HL-60/S4 (cell line): ENCODE measurements around the gene TMC8.
"Not testable (repeated sequence)": the region's sequence is repeated elsewhere in the genome, so short reads cannot be mapped to it uniquely, and the experiment has no call there.

ENCODE experiments used
- in situ Hi-C: fragments of 300-500 bp; cut with MboI; formaldehyde crosslinking; loops from 2 replicates; pipeline ENCODE4 v1.14.3; 2022; ENCODE audit warnings: low sequenced_read_pairs

TMC8 gene, protein sequence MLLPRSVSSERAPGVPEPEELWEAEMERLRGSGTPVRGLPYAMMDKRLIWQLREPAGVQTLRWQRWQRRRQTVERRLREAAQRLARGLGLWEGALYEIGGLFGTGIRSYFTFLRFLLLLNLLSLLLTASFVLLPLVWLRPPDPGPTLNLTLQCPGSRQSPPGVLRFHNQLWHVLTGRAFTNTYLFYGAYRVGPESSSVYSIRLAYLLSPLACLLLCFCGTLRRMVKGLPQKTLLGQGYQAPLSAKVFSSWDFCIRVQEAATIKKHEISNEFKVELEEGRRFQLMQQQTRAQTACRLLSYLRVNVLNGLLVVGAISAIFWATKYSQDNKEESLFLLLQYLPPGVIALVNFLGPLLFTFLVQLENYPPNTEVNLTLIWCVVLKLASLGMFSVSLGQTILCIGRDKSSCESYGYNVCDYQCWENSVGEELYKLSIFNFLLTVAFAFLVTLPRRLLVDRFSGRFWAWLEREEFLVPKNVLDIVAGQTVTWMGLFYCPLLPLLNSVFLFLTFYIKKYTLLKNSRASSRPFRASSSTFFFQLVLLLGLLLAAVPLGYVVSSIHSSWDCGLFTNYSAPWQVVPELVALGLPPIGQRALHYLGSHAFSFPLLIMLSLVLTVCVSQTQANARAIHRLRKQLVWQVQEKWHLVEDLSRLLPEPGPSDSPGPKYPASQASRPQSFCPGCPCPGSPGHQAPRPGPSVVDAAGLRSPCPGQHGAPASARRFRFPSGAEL

DNA sequence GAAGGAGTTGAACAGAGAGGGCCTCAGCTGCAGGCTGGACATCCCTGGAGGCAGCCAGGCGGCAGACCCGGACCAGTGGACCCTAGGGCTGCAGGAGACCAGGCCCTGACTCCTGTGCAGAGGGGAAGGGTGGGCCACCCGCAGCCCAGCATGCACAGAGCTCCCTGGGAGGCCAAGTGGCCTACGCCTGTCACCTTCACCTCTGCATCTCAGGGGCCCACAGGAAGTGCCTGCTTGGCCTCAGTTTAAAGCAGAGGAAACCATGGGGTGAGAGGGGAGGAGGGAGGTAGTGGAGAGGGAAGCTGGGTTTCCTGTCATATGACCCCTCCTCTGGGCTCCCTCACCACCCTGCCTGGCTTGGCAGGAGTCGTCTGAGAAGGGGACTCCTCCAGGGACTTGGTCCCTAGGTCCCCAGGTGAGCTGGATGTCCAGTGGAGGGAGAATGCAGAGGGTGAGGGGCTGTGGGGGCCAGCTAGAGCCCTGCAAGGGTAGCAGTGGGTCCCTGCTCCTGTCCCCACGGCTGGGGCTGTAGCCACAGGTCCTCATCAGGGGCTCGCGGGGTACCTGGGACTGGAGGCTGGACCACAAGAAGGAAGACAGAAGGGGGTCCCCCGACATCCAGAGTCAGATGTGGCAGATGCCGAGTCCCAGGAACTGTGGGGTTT is at the start of gene TMC8:
Gene TMC8, plus strand, starts transcription at position 335 of the 665 bp plus-strand sequence. CDS start 818 bp downstream, outside the sequence.
- in situ Hi-C loops, result no loop called here

DNA sequence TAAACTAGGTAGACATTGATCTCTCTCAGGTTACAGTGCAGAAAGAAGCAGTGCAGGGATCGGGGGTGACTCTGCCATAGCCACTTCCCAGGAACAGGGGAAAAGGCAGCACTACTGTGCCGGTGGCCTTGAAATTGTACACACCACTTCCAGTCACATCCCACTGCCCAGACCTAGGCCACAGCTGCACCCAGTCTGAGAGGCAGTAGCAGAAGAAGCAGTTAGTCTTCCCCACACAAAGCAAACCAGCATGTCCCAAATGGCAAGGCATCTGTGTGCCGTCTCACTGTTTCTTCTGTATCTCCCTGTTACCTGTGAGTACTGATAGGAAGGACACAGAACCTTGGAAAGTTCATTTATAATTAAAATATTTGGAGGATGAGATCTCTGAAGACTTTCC is 49.0 kb upstream of the TMC8 start:
- in situ Hi-C loops, result no loop called here

DNA sequence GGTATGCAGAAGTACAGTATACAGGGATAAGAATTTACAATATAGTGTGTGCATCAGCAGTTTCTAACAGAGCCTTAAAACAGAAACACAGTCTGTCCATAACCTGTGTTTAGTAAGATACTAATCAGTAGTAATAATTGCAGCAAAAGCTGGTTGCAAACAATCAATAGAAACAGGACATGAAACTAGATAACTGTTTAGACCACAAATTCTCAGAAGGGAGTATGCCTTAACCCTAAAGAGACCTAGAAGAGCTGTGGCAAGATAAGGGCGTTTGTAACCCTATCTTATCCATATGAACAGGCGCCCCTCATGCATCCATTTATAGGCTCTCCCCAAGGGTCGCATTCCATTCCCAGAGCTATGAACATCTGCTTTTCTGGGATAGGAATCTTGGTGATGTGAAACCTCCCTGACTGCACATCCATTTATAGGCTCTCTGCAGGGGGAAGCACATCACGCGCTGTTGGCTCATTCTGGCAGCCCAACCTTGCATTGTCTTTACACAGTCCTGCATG is 48.2 kb upstream of the TMC8 start:
- in situ Hi-C loops, result not testable (repeated sequence)

DNA sequence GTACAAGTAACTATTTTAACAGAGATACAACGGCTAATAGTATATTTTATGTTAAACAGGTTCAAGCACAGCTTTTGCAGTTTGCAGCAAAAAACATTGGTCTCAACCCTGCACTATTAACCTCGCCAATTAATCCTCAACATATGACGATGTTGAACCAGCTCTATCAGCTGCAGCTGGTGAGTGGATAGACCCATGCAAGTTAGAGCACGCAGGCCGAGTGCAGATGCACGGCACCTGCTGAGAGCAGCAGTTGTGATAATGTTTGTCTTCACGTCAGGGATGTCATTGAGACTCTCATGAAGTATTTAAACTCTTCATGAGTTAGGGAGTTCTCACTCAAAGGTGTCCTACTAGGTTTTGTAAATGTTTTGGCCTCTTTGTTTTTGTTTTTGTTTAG is 47.6 kb upstream of the TMC8 start:
- in situ Hi-C loops, result no loop called here

DNA sequence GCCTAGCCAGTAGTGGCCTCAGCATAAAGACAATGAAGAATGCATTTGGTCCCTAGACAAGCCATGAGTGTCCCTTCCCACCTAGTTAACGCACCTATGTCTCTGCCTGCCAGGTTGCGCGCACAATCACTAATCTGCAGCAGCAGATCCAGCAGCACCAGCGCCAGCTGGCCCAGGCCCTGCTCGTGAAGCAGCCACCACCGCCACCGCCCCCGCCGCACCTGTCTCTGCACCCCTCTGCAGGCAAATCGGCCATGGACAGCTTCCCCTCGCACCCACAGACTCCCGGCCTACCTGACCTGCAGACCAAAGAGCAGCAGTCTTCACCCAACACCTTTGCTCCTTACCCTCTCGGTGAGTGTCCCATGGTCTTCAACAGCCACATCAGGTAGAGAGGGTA is 43.8 kb upstream of the TMC8 start:
- in situ Hi-C loops, result no loop called here

DNA sequence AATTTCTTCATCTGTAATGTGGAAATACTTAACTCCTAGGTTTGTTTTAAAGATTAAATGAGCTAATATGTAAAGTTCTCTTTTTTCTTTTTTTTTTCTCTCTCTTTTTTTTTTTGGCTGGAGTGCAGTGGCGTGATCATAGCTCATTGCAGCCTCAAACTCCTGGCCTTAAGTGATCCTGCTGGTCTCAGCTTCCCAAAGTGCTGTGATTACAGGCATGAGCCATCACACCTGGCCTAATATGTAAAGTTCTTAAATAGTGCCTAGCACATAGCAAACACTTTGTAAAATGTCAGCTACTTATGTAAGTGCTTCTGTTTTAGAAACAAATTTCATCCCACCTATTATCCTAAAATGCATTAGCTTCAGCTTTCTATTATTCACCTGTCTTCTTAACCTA is 42.0 kb upstream of the TMC8 start:
- in situ Hi-C loops, result no loop called here

DNA sequence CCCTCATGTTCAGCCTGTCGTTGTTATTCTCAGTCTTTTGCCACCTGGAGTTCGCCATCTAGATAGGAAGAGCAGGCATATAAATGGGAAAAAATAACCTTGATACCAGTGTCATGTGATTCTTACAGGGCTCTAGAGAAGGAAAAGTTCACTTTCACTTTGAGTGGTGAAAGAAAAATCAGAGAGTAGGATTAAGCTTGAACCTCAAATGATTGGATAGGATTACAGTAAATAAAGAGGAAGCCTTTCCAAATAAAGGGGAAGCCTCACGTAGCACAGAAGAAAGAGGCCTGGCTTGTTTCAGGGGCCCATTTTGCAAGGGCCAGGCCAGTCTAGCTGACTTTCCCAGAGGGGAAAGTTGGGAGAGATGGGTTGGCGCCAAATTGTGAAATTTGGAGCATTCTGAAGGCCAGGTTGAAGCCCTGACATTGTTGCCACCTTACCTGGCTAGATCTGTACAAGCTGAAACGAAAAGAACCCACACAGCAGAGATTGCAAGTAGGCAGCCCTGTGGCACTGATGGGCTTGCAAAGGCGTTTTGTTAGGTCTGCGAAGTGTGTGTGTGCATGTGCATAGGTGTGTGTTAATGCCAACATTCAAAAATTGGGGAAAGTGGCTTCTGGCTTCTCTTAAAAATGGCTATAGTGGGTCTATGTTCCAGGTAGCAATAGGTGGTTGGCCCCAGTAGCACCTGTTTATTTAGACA is 40.8 kb upstream of the TMC8 start:
- in situ Hi-C loops, result no loop called here

DNA sequence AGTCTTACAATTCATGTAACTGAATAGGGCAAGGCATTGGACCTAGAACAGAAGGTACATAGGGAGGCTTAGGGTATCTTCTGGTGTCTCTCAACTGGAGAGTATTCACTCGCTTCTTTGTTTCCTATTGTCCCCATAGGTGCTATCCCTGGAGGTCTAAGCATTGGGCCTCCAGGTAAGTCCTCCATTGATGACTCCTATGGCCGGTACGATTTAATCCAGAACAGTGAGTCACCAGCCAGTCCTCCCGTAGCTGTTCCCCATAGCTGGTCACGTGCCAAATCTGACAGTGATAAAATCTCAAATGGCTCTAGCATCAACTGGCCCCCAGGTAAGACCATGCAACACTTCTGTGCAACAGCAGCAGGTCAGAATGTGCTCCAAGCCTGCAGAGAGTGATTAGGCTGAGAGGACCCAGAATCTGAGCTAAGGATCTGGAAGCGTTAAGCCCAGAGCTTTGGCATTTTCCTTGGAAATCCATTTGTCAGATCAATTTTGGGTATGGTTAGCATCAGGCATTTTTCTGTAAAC is 37.7 kb upstream of the TMC8 start:
- in situ Hi-C loops, result no loop called here

DNA sequence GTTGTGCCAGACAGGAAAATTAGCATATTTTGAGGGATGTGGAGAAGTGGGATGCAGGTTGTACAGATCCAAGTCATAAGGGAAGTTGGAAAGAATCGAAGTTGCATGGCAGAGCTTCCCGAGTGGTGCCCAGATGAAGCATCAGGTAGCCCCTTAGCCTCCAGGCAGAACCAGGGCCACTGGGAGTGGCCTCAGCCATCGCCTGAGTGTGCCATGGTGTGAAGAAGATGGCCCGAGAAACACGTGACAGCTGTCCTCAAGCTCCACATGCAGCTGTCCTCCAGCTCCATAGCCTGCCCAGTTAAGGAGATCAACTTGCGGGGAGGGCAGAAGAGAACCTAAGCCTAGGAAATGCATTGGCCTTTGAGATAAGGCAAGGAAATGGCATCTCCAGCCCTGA is 35.5 kb upstream of the TMC8 start:
- in situ Hi-C loops, result no loop called here

DNA sequence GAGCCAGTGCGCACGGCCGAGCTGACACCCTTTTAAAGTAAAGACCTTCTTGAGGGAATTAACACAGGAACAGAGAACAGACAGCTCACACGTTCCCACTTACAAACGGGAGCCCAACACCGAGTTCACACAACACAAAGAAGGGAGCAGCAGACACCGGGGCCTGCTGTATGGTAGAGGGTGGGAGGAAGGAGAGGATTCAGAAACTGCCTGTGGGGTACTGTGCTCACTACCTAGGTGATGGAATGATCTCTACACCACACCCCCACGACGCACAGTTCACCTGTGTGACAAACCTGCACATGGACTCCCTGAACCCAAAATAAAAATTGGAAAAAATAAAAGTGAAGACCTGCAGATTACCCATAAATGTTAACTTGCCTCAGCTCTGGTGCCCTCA is 34.5 kb upstream of the TMC8 start:
- in situ Hi-C loops, result no loop called here

DNA sequence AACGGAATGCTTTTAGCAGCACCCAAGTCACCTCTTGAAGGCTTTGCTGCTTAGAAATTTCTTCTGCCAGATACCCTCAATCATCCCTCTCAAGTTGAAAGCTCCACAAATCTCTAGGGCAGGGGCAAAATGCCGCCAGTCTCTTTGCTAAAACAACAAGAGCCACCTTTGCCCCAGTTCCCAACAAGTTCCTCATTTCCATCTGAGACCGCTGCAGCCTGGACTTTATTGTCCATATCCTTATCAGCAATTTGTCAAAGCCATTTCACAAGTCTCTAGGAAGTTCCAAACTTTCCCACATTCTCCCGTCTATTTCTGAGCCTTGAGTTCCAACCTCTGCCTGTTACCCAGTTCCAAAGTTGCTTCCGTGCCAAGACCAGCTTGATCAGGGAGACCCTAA is 29.5 kb upstream of the TMC8 start:
- in situ Hi-C loops, result no loop called here

DNA sequence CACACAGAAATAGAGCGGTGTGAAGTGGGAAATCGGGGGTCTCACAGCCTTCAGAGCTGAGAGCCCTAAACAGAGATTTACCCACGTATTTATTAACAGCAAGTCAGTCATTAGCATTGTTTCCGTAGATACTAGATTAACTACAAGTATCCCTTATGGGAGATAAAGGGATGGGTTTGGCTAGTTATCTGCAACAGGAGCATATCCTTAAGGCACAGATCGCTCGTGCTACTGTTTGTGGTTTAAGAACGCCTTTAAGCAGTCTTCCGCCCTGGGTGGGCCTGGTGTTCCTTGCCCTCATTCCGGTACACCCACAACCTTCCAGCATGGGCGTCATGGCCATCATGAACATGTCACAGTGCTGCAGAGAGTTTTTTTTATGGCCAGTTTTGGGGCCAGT is 29.0 kb upstream of the TMC8 start:
- in situ Hi-C loops, result no loop called here

DNA sequence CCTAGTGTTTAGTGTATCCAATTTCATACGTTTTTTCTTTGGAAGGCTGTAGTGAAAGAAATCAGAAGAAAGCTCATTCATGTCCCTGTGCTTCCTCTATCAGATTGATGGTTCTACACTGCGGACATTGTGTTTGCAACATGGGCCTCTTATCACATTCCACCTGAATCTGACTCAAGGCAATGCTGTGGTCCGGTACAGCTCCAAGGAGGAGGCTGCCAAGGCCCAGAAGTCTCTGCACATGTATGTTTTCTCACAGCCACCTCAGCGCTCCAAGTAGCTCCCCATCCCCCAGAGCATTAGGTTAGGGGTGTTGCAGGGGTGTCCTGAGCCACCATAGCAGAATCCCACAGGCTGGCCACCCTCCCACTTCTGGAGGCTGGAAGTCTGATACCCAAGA is 27.3 kb upstream of the TMC8 start:
- in situ Hi-C loops, result no loop called here

DNA sequence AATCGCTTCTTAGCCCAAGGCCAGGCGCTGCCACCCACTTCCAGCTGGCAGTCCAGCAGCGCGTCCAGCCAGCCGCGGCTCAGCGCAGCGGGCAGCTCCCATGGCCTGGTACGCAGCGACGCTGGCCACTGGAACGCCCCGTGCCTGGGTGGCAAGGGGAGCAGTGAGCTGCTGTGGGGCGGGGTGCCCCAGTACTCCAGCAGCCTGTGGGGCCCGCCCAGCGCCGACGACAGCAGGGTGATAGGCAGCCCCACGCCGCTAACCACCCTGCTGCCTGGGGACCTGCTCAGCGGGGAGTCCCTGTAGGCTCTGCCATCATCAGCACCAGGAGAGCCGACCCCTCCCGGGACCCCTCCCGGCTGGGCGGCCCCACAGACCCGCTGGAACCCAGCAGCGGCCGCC is 26.0 kb upstream of the TMC8 start:
- in situ Hi-C loops, result no loop called here

DNA sequence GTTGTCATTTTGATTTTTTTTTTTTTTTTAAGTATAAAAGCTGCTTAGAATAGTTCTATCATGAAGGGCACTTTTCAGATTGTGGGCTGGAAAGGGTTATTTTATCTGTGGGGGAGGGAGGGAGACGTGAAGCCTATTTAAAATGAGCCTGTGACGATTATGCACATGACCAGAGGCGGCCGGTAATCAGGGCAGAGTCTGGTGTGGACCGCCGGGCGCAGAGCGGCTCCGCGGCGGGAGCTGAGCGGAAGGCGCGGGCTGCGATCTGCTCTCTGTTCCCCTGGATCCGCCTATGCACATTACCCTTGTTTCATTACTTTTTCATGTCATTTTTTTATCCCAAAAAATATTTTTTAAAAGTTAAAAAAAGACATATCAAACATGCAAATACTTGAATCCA is 25.5 kb upstream of the TMC8 start:
- in situ Hi-C loops, result no loop called here

DNA sequence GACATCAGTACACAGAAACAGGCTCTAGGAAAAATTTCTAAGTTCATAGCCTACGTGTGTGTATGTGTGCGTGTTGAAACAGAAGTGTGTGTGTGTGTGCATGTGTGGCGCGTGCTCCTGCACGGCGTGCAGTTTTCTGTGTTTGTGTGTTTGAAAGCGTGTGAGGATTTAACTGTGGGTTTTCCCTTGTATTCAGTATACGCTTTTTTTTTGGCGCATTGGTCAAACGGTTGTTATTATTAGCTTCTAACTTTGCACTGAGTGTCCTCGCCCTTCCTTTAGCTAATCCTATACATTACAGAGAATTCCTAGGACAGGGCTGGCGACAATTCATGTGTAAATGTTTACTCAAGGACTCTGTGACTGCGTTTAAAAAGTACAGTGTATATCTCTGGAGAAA is 25.0 kb upstream of the TMC8 start:
- in situ Hi-C loops, result no loop called here

DNA sequence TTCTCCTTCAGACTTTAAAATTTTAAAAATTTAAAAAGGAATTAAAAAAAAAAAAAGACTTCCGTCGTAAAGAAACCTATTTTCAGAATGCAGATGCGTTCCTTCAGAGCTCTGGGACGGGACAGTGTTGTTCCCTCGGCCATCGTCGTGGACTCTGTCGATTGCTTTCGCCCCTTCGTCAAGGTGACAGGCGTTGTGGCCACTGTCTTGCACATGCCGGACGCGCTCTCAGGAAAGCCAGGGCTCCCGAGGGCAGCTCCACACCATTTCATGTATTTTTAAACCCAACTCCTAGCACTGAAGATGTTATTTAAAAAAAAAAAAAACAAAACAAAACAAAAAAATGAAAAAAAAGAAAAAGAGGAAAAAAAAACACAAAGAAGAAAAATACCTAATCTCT is 24.4 kb upstream of the TMC8 start:
- in situ Hi-C loops, result no loop called here

DNA sequence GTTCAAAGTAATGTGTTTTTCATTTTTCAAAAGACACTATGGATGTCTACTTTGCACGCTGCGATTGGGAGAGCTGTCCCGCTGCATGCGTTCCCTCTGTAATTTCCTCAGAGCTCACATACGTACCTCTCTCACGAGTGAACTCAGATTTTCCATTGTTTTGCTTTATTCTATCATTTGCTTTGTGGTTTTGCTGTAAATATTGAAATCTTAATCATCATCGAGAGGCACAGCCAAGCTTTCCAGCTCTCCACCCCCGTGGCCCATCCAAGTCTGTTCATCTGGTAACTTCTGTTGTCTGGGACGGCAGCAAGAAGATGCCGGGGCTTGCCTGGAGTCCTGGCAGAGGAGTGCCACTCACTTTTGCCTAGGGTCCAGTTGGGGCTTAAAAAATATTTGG is 23.1 kb upstream of the TMC8 start:
- in situ Hi-C loops, result no loop called here

DNA sequence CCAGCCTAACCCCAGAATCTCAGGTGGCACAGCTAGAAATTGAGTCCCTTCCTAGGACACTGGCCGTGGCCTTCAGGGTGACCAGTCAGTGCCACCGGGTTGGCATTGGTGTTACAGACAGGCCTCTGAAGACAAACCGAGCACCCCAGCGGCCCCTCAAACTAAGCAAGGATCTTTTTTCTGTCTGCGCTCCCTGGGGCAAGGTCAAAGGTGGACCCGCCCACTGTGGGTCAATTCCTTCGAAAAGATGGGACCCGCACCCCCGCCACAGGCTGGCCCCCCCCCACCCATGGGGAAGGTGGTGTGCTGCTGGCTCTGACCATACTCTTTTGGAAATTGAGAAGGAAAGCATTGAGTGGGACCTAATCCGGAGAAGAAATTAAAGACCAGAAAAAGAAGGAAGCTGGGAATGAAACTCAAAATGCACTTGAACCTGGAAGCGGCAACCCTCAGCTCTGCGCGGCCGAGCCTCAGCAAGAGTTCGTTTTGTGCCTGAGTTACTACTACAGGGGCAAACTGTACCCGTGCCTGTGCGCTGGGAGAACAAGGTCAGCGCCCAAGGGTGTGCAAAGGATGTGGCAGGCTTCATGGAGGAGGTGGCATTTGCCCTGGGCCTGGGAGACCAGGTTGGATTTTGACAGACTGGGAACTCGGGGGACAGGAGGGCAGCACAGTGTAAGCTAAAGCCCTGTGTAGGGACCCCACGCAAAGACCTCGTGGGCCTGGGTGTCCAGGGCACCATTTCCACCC is 22.4 kb upstream of the TMC8 start:
- in situ Hi-C loops, result no loop called here
